GM23338 (cell line): ENCODE data around the gene VPS26C. TPM values are rescaled to one million over a fixed set of nuclear protein-coding genes. Genes with fewer than 3 reads are reported as not detected.

ENCODE experiments used
- ATAC-seq: fragments of 200-7000 bp; cut with Tn5 transposase; 3 replicates; pipeline ENCODE4 v1.9.1; 2020
- DNase-seq: peaks from one replicate; pipeline ENCODE4 v3.0.0-alpha.2; 2015; ENCODE audit warnings: low spot score
- H2AFZ ChIP-seq: fragments of 200-600 bp; sonication (generic); 2 replicates; pipeline ENCODE4 v1.8.0; 2016; ENCODE audit warnings: antibody characterized with exemption, mild to moderate bottlenecking, moderate library complexity
- H3F3A ChIP-seq: fragments of 200-600 bp; sonication (generic); replicated peaks from 2 replicates; pipeline ENCODE4 v1.8.0; 2017; ENCODE audit warnings: antibody characterized with exemption, mixed run types, low read depth
- H3K27ac ChIP-seq: fragments of 200-600 bp; sonication (generic); 2 replicates; pipeline ENCODE4 v1.6.1; 2016; ENCODE audit warnings: low read depth
- H3K27me3 ChIP-seq: fragments of 200-600 bp; sonication (generic); 2 replicates; pipeline ENCODE4 v1.8.0; 2016; ENCODE audit warnings: mild to moderate bottlenecking, mixed run types, moderate library complexity; ENCODE audit not compliant: insufficient read depth
- H3K36me3 ChIP-seq: fragments of 200-600 bp; sonication (generic); 2 replicates; pipeline ENCODE4 v1.8.0; 2016; ENCODE audit warnings: mild to moderate bottlenecking; ENCODE audit not compliant: insufficient read depth
- H3K4me1 ChIP-seq: fragments of 200-600 bp; sonication (generic); 2 replicates; pipeline ENCODE4 v1.8.0; 2016; ENCODE audit warnings: mild to moderate bottlenecking, moderate library complexity; ENCODE audit not compliant: insufficient read depth
- H3K4me2 ChIP-seq: fragments of 200-600 bp; sonication (generic); 2 replicates; pipeline ENCODE4 v1.7.1; 2017; ENCODE audit warnings: mixed run types
- H3K4me3 ChIP-seq: fragments of 200-600 bp; sonication (generic); 2 replicates; pipeline ENCODE4 v1.6.1; 2016; ENCODE audit warnings: mixed run types
- H3K79me2 ChIP-seq: fragments of 200-600 bp; sonication (generic); replicated peaks from 2 replicates; pipeline ENCODE4 v1.8.0; 2017; ENCODE audit warnings: mild to moderate bottlenecking; ENCODE audit not compliant: insufficient read depth
- H3K9me2 ChIP-seq: fragments of 200-600 bp; sonication (generic); 2 replicates; pipeline ENCODE4 v1.8.0; 2017; ENCODE audit not compliant: insufficient read depth
- H4K20me1 ChIP-seq: fragments of 200-600 bp; sonication (generic); replicated peaks from 2 replicates; pipeline ENCODE4 v1.8.0; 2017; ENCODE audit warnings: mild to moderate bottlenecking; ENCODE audit not compliant: insufficient read depth
- H3K27ac Mint-ChIP-seq: 2 replicates; pipeline ENCODE4 v1.8.0; 2020; ENCODE audit warnings: inconsistent platforms, mild to moderate bottlenecking, moderate library complexity, mixed read lengths
- H3K27me3 Mint-ChIP-seq: 3 replicates; pipeline ENCODE4 v1.8.0; 2022; ENCODE audit warnings: low read depth, mild to moderate bottlenecking, moderate library complexity, mixed read lengths, inconsistent platforms; ENCODE audit not compliant: insufficient read depth, poor library complexity
- H3K36me3 Mint-ChIP-seq: 3 replicates; pipeline ENCODE4 v1.8.0; 2021; ENCODE audit warnings: low read depth, mild to moderate bottlenecking, inconsistent platforms, moderate library complexity, mixed read lengths
- H3K4me1 Mint-ChIP-seq: 3 replicates; pipeline ENCODE4 v1.8.0; 2020; ENCODE audit warnings: mild to moderate bottlenecking, inconsistent platforms, mixed read lengths
- H3K4me3 Mint-ChIP-seq: 3 replicates; pipeline ENCODE4 v1.8.0; 2021; ENCODE audit warnings: moderate library complexity, mild to moderate bottlenecking, inconsistent platforms, mixed read lengths
- H3K9me3 Mint-ChIP-seq: 3 replicates; pipeline ENCODE4 v1.8.0; 2020; ENCODE audit warnings: moderate library complexity, mild to moderate bottlenecking, inconsistent platforms, mixed read lengths
- CREB1 ChIP-seq: fragments of 250-450 bp; sonication (Bioruptor Pico); IDR thresholded peaks from 2 replicates; pipeline ENCODE4 v1.5.0; 2020; ENCODE audit warnings: low read depth, mild to moderate bottlenecking, moderate library complexity
- CTCF ChIP-seq, 2 experiments: fragments of 200-600 bp in 1 of 2; sonication (generic) in 1 of 2; conservative IDR thresholded peaks; 2 replicates each; pipeline versions ENCODE4 v1.5.1 to v1.6.1; 2016 to 2017; ENCODE audit warnings: antibody characterized with exemption in 2 of 2, low read depth in 2 of 2, mild to moderate bottlenecking in 2 of 2, moderate library complexity in 1 of 2
- EZH2phosphoT487 ChIP-seq: fragments of 200-600 bp; sonication (generic); IDR thresholded peaks from one replicate; pipeline ENCODE4 v1.8.1; 2018; ENCODE audit warnings: antibody characterized with exemption; ENCODE audit not compliant: unreplicated experiment
- ZNF114 ChIP-seq: fragments of 250-450 bp; sonication (Bioruptor Pico); IDR thresholded peaks from 2 replicates; pipeline ENCODE4 v1.5.0; 2020; ENCODE audit warnings: mild to moderate bottlenecking, moderate library complexity
- polyA plus RNA-seq: library from polyadenylated mRNA; unstranded; fragments of >200 nt; fragmentation: Nextera tagmentation; extraction: Ambion mirVana; gene quantifications from 2 replicates; pipeline ENCODE4 v1.2.1, GENCODE V29; 2016
- total RNA-seq: library from RNA; depleted of rRNA; stranded (reverse); fragments of >200 nt; shearing (Covaris generic); gene quantifications from 2 replicates; pipeline ENCODE4 v1.2.3, GENCODE V29; 2014

The VPS26C gene
- total and polyA plus RNA-seq, 2 experiments from 2014 or later: 45.1 to 91.2 TPM

GRCh38 chr21:37226041-37226920, 40.9 kb downstream of the VPS26C start:
- H3K4me1 ChIP-seq: no peaks in the 10 kb centered on the region
- Mint-ChIP-seq H3K4me1 (no peaks in the 10 kb centered on the region; the same call in 2 of the 3 replicates), H3K4me3 (no peak overlapping the region), H3K27ac (no peak overlapping the region), H3K27me3 (peaks cover 3% of the 10 kb centered on the region), H3K9me3 (peaks cover 24% of the 10 kb centered on the region; the same call in 2 of the 3 replicates), H3K36me3 (peaks cover 86% of the 10 kb centered on the region)
- no peak for DNase-seq
- H3K4me3 ChIP-seq: no peak overlapping the region
- H4K20me1 ChIP-seq: no peaks in the 10 kb centered on the region
- no peak for ATAC-seq
- no peak overlapping the region for H2AFZ ChIP-seq
- peaks cover 19% of the 10 kb centered on the region for H3K36me3 ChIP-seq
- no peaks in the 10 kb centered on the region for H3F3A ChIP-seq
- H3K27ac ChIP-seq: no peak overlapping the region
- no peak for TF ChIP-seq ZNF114
- H3K9me2 ChIP-seq: no peaks in the 10 kb centered on the region
- no peak overlapping the region for H3K4me2 ChIP-seq
- H3K79me2 ChIP-seq: no peaks in the 10 kb centered on the region
- H3K27me3 ChIP-seq: no peaks in the 10 kb centered on the region

GRCh38 chr21:37224861-37225839, 42.0 kb downstream of the VPS26C start:
- H3K36me3 ChIP-seq: peaks cover 19% of the 10 kb centered on the region
- peaks cover 82% of the 10 kb centered on the region for H3K36me3 Mint-ChIP-seq

More at GRCh38 chr21:37224861-37225839, 42.0 kb downstream of the VPS26C start:
- Histone ChIP-seq H3F3A (no peaks in the 10 kb centered on the region), H3K4me2 (no peak overlapping the region), H3K27ac (no peak overlapping the region), H3K4me3 (no peak overlapping the region), H2AFZ (no peak overlapping the region), H3K79me2 (no peaks in the 10 kb centered on the region), H3K27me3 (peaks cover 4% of the 10 kb centered on the region), H3K9me2 (no peaks in the 10 kb centered on the region), H3K4me1 (no peaks in the 10 kb centered on the region), H4K20me1 (no peaks in the 10 kb centered on the region)
- H3K27me3 Mint-ChIP-seq: peaks cover 13% of the 10 kb centered on the region
- no peak for TF ChIP-seq CREB1 (CRISPR knock-in tag)
- no peak for TF ChIP-seq CTCF (conservative IDR thresholded peaks at IDR 0.05; ENCODE audit: low read depth in 2 of 2)
- TF ChIP-seq EZH2phosphoT487: no peak
- no peak overlapping the region for H3K4me3 Mint-ChIP-seq
- no peak for DNase-seq
- ATAC-seq: no peak
- no peak overlapping the region for H3K27ac Mint-ChIP-seq
- peaks cover 31% of the 10 kb centered on the region; the same call in 2 of the 3 replicates for H3K9me3 Mint-ChIP-seq
- H3K4me1 Mint-ChIP-seq: peaks cover 4% of the 10 kb centered on the region
